WTC11 (cell line): ENCODE measurements around the gene WNT9B. TPM values are rescaled to one million over a fixed set of nuclear protein-coding genes. Genes with fewer than 3 reads are reported as not detected.

Experiments used
- ATAC-seq: fragments of 200-7000 bp; cut with Tn5 transposase; 2 replicates; pipeline ENCODE4 v1.10.0; 2021; ENCODE audit warnings: mild to moderate bottlenecking, moderate library complexity
- CTCF ChIA-PET: fragments of 300-600 bp; sonication (Branson Sonifier 250); formaldehyde crosslinking; loops from one replicate; lab custom pipeline; 2021; ENCODE audit warnings: antibody characterized with exemption; lab: Charles Lee
- POLR2A ChIA-PET: fragments of 350-600 bp; sonication (Branson Sonifier 250); formaldehyde crosslinking; loops from one replicate; lab custom pipeline; 2021; ENCODE audit warnings: antibody characterized with exemption; lab: Charles Lee
- DNase-seq: peaks from one replicate; pipeline ENCODE4 v3.0.0; 2021; ENCODE audit warnings: low spot score
- H3K27ac Mint-ChIP-seq: 2 replicates; pipeline ENCODE4 v1.8.0; 2021; ENCODE audit warnings: mixed read lengths
- H3K27me3 Mint-ChIP-seq: 2 replicates; pipeline ENCODE4 v1.8.0; 2021; ENCODE audit warnings: low read depth, mild to moderate bottlenecking, moderate library complexity, mixed read lengths
- H3K36me3 Mint-ChIP-seq: 2 replicates; pipeline ENCODE4 v1.8.0; 2021; ENCODE audit warnings: mixed read lengths
- H3K4me1 Mint-ChIP-seq: 2 replicates; pipeline ENCODE4 v1.8.0; 2022; ENCODE audit warnings: mixed read lengths
- H3K4me3 Mint-ChIP-seq: 2 replicates; pipeline ENCODE4 v1.8.0; 2021; ENCODE audit warnings: mild to moderate bottlenecking, moderate library complexity, mixed read lengths
- H3K9me3 Mint-ChIP-seq: 2 replicates; pipeline ENCODE4 v1.8.0; 2021; ENCODE audit warnings: mixed read lengths
- AFF4 ChIP-seq: sonication (generic); formaldehyde crosslinking; IDR thresholded peaks from 2 replicates; pipeline ENCODE4 v1.8.1; 2023; ENCODE audit warnings: mild to moderate bottlenecking, missing genetic modification reagents, borderline replicate concordance
- GTF2I ChIP-seq: fragments of 250-450 bp; sonication (Bioruptor Pico); conservative IDR thresholded peaks from 2 replicates; pipeline ENCODE4 v1.4.0; 2021; ENCODE audit warnings: mild to moderate bottlenecking
- HMGXB4 ChIP-seq: sonication (generic); formaldehyde crosslinking; IDR thresholded peaks from 2 replicates; pipeline ENCODE4 v1.8.1; 2023; ENCODE audit warnings: mild to moderate bottlenecking, moderate library complexity, missing genetic modification reagents
- IRF2 ChIP-seq: sonication (generic); formaldehyde crosslinking; IDR thresholded peaks from 2 replicates; pipeline ENCODE4 v1.8.0; 2022; ENCODE audit warnings: low read depth, missing genetic modification reagents, borderline replicate concordance
- MYBL2 ChIP-seq: sonication (generic); formaldehyde crosslinking; IDR thresholded peaks from 2 replicates; pipeline ENCODE4 v1.8.1; 2023; ENCODE audit warnings: mild to moderate bottlenecking, moderate library complexity, missing genetic modification reagents
- SMAD4 ChIP-seq: sonication (generic); formaldehyde crosslinking; IDR thresholded peaks from 2 replicates; pipeline ENCODE4 v1.8.0; 2022; ENCODE audit warnings: mild to moderate bottlenecking, missing genetic modification reagents
- ZNF512 ChIP-seq: sonication (generic); formaldehyde crosslinking; IDR thresholded peaks from 2 replicates; pipeline ENCODE4 v1.8.1; 2022; ENCODE audit warnings: missing genetic modification reagents, borderline replicate concordance
- total RNA-seq: library from RNA; stranded (reverse); gene quantifications from 3 replicates; pipeline ENCODE4 v1.2.3, GENCODE V29; 2021
- TF ChIP-seq, protein P1 (sequence below): fragments of 250-450 bp; sonication (Bioruptor Pico); IDR thresholded peaks from 2 replicates; pipeline ENCODE4 v1.9.0; 2021; ENCODE audit warnings: mild to moderate bottlenecking
- TF ChIP-seq, protein P2 (sequence below): sonication (generic); formaldehyde crosslinking; IDR thresholded peaks from 2 replicates; pipeline ENCODE4 v1.8.0; 2022; ENCODE audit warnings: mild to moderate bottlenecking, missing genetic modification reagents
- TF ChIP-seq, protein P3 (sequence below): sonication (generic); formaldehyde crosslinking; IDR thresholded peaks from 2 replicates; pipeline ENCODE4 v1.8.1; 2023; ENCODE audit warnings: mild to moderate bottlenecking, missing genetic modification reagents

Gene WNT9B
- total RNA-seq, 1 experiment from 2014 or later, result 0.87 TPM

- no peak overlapping the region for H3K27ac Mint-ChIP-seq
- POLR2A ChIA-PET, result no interaction called here
Measured at GRCh38 chr17:46896991-46897390, 45.6 kb downstream of the WNT9B start.

More at GRCh38 chr17:46896991-46897390, 45.6 kb downstream of the WNT9B start:
- Mint-ChIP-seq H3K9me3 (peaks cover 13% of the 10 kb centered on the region), H3K4me1 (peaks cover 4% of the 10 kb centered on the region; the same call in 1 of the 2 replicates), H3K4me3 (no peak overlapping the region), H3K27me3 (0 out of 2 replicates have a peak, but pooled peaks cover 2% of the 10 kb centered on the region), H3K36me3 (no peaks in the 10 kb centered on the region)
- no peak for DNase-seq
- ATAC-seq, result no peak
- CTCF ChIA-PET, result interaction anchor here (1.7 kb wide), 1 partner anchor 20 kb away, joined by 6 read pairs; no protein-coding TSS in a partner anchor
- TF ChIP-seq, protein P1, sequence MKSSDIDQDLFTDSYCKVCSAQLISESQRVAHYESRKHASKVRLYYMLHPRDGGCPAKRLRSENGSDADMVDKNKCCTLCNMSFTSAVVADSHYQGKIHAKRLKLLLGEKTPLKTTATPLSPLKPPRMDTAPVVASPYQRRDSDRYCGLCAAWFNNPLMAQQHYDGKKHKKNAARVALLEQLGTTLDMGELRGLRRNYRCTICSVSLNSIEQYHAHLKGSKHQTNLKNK (CRISPR knock-in tag), result no peak
- no peak for TF ChIP-seq AFF4
- no peak for TF ChIP-seq GTF2I (CRISPR knock-in tag)
- TF ChIP-seq SMAD4 (CRISPR knock-in tag), result no peak
- TF ChIP-seq, protein P2, sequence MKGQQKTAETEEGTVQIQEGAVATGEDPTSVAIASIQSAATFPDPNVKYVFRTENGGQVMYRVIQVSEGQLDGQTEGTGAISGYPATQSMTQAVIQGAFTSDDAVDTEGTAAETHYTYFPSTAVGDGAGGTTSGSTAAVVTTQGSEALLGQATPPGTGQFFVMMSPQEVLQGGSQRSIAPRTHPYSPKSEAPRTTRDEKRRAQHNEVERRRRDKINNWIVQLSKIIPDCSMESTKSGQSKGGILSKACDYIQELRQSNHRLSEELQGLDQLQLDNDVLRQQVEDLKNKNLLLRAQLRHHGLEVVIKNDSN (CRISPR knock-in tag), result no peak
- TF ChIP-seq HMGXB4, result no peak
- TF ChIP-seq, protein P3, sequence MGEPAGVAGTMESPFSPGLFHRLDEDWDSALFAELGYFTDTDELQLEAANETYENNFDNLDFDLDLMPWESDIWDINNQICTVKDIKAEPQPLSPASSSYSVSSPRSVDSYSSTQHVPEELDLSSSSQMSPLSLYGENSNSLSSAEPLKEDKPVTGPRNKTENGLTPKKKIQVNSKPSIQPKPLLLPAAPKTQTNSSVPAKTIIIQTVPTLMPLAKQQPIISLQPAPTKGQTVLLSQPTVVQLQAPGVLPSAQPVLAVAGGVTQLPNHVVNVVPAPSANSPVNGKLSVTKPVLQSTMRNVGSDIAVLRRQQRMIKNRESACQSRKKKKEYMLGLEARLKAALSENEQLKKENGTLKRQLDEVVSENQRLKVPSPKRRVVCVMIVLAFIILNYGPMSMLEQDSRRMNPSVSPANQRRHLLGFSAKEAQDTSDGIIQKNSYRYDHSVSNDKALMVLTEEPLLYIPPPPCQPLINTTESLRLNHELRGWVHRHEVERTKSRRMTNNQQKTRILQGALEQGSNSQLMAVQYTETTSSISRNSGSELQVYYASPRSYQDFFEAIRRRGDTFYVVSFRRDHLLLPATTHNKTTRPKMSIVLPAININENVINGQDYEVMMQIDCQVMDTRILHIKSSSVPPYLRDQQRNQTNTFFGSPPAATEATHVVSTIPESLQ, result no peak
- TF ChIP-seq IRF2 (CRISPR knock-in tag), result no peak
- no peak for TF ChIP-seq ZNF512 (CRISPR knock-in tag)
- TF ChIP-seq MYBL2, result no peak
